Stimulated activated CD4-positive, alpha-beta T cell treated with anti-CD3 and anti-CD28 coated beads, Interleukin-12 subunit alpha, Interleukin-12 subunit beta, amount 100 ng/mL, for 24 hours (primary cell): ENCODE measurements around the gene CAPS.

Experiments
- DNase-seq, 2 experiments: peaks; one replicate each; pipeline ENCODE4 v3.0.0-alpha.2; 2020; ENCODE audit warnings: low read depth in 2 of 2

CAPS gene

DNA sequence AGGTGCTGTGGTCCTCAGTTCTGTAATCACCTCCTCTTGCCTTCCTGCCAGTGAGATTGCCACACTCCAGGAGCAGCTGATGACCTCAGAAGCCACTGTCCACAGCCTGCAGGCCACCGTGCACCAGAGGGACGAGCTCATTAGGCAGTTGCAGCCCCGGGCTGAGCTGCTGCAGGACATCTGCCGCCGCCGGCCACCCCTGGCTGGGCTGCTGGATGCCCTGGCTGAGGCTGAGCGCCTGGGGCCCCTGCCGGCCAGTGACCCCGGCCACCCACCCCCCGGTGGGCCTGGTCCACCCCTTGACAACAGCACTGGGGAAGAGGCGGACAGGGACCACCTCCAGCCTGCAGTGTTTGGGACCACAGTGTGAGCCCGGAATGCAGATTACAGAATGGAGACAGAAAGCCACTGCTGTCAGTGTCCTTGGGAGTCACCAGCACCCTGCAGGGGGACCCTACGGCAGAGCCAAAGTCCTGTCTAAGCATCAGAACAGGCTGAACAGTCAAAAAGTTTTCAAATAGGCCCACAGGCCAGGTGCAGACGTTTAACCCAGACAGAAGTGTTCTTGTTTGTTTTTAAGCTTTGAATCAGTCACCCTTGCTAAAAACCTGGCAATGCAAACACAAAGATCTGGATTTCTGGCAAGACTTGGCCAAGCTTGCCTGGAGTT is 5.1 kb upstream of the CAPS start:
- DNase-seq: no peak

DNA sequence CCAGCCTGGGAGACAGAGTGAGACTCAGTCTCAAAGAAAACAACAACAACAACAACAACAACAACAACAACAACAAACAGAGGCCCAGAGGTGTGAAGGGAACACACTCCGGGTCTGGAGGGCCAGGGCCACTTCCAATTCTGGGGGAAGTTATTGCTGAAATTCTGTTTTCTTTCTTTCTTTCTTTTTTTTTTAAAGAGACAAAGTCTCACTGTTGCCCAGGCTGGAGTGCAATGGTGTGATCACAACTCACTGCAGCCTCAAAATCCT is 3.5 kb upstream of the CAPS start:
- no peak for DNase-seq

DNA sequence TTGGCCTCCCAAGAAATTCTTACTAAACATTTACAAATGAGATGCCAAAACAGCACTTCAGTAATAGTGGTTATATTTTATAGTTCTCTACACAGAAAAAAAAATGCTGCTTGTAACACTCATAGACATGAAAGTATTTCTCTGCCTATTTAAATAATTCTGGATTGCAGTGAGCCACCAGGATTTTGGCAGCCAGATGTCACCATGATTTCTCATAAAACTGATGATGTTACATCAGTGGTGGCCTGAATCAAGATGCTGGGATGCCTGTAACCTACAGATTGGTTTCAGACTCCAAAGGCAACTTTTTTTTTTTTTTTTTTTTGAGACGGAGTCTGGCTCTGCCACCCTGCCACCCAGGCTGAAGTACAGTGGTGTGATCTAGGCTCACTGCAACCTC is 2.7 kb upstream of the CAPS start:
- no peak for DNase-seq

DNA sequence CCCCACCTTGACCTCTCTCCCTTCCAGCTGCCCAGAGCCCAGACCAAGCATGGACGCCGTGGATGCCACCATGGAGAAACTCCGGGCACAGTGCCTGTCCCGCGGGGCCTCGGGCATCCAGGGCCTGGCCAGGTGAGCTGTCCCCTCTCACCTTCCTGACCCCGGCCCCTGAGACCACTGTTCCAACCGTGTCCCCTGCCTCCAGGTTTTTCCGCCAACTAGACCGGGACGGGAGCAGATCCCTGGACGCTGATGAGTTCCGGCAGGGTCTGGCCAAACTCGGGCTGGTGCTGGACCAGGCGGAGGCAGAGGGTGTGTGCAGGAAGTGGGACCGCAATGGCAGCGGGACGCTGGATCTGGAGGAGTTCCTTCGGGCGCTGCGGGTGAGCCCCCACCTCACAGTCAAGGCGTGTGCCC is 312 bp downstream of the CAPS start:
- no peak for DNase-seq

DNA sequence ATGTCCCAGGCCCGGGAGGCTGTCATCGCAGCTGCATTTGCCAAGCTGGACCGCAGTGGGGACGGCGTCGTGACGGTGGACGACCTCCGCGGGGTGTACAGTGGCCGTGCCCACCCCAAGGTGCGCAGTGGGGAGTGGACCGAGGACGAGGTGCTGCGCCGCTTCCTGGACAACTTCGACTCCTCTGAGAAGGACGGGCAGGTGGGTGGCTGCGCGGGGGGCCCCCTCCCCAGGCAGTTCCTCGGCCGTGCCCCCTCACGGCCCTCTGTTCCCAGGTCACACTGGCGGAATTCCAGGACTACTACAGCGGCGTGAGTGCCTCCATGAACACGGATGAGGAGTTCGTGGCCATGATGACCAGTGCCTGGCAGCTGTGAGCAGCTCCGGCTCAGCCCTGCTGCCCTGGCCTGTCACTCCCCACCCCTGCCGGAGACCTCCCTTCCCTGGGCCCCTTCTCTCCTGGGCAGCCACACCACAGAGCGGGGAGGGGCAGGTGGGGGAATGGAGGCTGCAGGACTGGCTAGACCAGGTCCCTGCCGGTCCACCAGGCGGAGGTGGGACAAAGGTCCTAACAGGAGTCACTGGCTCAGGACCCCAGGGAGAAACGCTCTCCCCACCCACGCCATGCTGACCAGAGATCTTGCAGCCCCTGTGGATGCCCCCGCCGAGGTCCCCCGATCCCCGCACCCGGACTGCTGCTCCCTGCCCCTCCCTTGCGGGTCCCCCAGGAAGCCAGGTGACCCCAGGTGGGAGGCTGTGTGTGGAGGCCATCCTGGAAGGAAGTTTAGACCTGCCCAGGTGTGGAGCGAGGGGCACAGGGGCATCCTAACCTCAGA is 1.1 kb downstream of the CAPS start:
- DNase-seq: no peak

DNA sequence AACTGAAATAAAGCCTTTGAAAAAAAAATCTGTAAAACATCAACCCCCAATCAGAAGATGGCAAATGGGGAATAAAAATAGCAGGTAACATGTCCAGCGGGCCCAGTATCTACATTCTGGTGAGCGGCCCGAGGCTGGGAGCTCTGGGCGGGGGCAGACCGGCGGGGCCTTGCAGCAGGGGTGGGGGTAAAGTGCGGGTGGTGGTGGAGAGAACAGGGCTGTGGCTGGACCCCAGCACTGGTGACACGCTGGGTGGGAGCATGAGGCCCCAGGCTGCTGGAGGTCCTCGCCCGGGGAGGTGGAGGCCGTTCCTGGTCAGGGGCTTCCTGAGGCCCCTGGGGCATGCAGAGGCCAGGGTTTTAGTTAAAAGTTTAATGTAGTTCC is 1.7 kb downstream of the CAPS start:
- no peak for DNase-seq

DNA sequence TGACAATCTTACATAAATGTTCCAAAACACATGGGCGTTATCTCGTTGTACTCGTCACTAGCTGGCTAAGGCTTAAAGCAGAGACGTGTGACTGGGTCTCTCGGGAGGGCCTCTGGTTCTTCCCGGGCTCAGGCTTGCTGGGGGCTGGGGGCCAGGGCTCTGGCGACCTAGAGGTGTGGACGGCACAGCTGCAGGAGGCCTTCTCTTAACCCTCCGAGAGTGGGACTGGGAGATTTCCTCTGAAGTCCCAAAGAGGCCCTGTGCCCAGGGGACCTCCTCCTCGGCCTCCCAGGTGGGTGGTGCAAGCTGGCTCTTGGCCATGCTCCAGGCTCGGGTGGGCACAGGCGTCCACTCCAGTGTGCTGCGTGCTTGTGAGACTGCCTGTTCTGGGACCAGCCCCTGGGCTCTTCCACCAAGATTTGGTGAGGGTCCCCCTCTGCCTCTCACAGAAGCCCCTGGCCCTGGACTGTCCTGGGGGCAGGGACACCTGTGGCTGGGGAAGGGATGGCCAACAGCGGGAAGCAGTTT is 2.2 kb downstream of the CAPS start:
- no peak for DNase-seq

DNA sequence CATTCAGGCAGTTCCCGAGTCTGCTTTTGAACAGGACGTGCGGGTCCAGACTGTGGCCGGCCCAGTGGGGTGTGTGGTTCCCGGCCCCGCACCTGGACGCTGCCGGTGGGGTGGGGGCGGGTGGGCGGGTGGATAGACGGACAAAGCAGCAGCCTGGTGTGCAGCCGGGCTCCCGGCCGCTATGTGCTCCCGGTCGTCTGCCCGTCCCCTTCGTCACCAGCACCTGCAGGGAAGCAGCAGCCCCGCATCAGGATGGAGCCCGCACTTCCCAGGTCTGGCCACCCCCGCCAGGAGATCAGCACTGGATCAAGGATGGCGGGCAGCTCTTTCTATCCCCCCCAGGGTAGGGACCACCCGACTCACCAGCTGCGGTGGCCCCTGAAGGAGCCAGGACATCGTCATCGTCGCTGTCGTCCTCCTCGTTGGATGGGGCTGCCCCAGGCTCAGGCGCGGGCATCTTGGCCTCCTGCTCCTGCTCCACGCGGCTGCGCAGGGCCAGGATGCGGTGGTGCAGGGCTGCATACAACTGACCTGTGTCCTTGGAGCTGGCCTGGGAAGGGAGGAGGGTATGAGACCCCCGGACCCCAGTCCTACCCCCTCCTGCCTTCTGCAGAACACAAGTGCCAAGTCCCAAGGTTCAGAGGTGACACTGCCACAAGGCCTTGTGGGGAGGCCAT is 3.5 kb downstream of the CAPS start:
- no peak for DNase-seq

DNA sequence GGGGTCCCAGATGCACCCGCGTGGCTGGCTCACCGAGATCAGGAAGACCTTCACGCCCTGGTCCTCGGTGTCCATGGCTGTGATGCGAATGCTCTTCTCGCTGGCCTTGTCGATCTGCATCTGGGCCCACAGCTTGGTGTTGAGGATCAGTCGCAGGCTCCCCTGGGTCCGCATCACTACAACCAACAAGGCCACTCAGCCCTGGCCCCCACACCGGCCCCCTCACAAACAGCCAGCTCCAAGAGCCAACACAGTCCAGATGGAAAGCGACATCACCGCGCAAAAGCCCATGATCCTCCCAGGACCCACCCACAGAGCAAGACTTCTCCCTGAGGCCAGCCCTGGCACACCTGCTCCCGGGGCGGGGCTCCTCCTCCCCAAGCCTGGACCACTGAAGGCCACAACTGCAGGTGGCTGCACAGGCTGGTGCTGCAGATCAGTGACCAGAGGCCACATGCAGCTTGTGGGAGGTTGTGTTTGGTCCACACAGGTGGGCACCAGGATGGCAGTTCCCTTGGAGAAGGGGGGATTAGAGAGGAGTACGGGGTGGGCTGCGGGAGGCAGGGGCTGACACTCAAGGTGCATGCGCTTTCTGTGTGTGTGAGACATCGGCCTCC is 4.5 kb downstream of the CAPS start:
- no peak for DNase-seq

DNA sequence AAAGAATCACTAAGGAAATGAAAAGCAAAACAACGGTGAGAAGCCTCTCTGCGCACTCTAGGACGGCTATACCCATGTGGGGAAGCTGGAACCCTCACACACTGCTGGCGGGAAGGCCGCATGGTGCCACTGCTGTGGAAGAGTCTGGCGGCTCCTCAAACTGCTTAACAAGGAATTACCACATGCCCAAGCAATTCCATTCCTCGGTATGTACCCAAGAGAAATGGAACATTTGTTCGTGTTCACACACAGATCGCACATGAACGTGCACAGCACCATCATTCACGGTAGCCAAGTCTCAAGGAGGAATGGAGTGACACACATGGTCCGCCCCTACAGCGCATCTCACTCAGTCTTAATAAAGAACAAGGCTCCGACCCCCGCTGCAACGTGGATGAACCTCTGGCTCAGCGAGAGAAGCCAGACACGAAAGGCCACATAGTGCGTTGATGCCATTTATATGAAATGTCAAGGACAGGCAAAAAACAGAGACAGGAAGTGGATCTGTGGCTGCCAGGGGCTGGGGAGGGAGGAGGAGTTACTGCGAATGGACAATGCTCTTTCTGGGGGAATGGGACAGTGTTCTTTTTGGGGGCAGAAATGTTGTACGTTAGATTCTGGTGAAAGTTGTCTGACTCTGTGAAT is 7.6 kb downstream of the CAPS start:
- DNase-seq: no peak

DNA sequence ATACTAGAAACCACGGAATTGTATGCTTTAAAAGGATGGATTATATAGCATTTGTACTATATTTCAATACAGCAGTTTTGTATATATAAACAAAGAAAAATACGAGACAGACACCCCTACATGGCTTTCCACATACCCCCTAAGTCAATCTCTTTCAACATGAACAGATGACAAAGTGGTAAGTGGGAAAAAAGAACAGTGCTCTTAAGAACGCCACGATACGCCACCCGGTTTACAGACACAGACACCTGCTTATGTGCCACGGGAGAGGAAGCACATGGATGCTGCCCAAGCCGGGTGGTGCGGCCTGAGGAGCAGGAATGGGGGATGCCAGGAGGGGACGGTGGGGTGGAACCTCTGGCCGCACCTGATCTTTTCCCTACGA is 8.1 kb downstream of the CAPS start:
- no peak for DNase-seq

DNA sequence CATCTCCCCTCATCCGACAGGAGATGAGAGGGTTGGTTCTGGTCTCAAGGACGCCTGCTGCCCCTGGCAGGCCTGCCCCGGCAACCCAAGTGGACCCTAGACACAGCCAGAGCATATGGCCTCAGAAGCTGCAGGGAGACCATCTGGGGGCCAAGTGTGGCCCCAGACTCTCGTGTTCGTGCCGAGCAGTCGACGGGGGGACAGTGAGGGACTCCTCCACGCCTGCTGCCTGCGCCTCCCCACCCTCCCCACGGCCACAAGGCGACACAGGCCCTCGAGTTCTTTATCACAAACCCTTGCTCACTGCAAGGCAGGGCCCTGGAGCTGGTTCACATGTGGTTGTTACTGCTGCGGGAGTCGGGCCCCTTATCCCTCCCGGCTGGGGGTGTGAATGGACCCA is 9.3 kb downstream of the CAPS start:
- no peak for DNase-seq

DNA sequence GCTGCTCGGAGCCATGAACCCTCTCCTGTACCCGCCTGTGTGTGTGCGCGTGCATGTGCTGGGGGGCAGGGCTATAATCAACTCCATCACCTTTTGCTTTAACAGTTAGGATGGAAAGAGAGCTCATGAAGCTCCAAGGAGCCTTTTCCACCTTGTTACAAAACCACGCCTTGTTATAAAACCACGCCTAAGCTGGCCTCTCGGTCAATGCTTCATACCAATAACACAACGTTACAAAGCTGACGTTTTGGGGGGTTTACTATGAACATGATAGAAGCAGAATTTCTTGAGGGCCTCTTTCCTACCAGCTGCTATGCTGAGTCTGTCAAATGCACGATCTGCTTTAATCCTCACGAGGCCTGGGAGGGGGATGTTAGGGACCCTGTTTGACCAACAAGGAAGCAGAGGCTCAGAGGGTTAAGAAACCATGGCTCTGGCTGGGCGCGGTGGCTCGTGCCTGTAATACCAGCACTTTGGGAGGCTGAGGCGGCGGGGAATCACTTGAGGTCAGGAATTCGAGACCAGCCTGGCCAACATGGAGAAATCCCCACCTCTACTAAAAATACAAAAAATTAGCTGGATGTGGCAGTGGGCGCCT is 11.9 kb downstream of the CAPS start:
- DNase-seq: no peak

DNA sequence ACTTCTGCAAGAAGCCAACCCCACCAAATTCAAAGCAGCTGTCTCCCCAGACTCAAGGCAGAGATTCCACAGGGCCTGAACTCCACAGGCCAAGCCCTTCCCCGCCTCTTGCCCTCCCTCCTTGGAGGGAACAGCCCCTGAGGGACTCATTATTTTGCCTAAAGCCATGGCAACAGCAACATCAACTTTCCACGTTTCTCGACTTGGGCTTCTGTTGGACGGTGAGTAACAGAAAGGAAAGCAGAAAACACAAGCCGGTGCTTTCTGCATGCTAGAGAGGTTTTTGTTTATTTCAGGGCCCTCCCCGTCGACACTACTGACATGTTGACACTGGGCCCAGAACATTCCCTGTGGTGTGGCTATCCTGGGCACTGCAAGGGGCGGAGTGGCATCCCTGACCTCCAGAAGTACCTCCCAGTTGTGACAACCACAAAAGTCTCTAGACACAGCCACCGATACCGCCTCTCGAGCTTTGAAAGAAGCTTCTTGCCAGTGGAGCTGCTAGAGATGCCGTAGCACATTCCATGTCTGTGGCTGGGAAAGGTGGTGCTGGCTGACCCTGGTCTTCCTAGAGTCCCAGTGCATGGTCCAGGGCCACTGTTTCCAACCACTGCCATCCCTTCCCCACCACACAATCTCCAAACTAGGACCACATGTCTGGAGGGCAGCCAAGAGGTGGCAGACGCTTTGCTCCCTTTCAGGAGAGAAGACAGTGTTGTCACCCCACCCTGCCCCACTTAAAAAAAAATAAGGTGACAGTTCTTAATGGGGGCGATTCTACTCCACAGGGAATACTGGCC is 12.8 kb downstream of the CAPS start:
- no peak for DNase-seq

DNA sequence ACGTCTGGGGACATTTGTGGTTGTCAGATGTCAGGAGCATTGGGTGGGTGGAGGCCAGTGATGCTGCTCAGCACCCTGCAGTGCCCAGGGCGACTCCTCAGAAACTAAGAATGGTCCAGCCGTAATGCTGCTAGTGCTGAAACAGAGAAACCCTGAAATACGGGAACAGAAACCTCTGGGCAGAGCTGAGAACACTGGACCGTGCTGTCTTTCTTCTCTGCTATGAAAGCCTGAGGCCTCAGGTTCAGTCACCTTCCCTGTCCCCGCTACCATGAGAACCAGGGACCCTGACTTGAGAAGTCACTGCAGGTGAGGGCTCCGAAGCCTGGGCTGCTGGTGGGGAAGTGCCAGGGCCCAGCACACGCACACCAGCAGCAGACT is 13.4 kb downstream of the CAPS start:
- DNase-seq: no peak

DNA sequence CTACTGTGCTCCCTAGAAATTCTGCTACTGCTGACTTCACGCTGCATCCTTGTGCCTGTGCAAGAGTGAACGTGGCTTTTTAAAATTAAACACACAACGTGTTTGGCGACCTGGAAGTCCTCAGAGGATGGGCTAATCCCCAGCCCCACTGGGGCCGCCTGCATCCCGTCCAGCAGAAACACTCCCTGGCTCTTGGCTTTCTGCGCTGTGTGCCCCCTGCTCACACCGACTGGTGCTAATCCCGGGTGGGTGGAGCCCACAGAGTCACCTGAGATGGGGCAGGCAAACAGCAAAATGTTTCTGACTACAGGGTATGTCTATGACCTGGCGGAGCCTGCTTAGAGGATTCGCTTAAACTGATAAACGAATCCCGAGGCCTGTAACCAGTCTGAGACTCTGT is 15.1 kb downstream of the CAPS start:
- DNase-seq: no peak

DNA sequence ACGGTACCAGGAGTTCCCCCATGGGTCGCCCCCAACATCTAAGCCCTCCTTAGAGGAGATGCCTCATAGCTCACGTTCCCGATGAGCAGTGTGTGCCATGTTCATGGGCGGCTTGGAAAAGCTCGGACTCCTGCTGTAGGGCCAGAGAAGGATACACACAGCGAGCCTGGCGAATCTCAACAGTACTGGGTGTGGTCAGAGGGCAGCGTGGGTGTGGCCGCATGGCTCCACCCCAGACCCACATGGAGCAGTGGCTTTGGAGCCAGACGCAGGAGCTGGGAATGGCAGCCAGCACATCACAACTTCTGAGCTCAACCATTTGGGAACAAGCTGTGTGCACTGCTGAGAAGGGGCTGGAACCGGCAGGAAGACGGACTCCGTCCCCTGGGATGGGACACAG is 15.6 kb downstream of the CAPS start:
- no peak for DNase-seq

DNA sequence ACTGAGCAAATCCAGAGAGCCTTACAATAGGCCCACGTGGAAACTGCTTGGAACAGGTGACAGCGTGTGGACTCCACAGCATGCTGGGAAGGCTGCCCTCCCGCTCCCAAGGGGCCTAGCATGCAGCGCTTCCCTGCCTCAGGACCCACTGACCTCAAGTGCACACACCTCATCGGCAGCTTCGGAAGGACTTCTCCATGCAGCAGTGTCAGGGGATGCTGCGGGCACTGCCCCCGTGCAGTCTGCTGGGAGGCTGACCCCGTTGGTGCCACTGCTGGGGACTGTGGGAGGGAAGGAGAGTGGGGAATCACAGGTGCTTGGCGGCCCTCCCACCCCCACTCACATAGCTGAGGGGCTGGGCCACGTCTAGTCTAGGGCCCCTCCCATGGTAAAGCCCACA is 17.2 kb downstream of the CAPS start:
- DNase-seq: no peak

DNA sequence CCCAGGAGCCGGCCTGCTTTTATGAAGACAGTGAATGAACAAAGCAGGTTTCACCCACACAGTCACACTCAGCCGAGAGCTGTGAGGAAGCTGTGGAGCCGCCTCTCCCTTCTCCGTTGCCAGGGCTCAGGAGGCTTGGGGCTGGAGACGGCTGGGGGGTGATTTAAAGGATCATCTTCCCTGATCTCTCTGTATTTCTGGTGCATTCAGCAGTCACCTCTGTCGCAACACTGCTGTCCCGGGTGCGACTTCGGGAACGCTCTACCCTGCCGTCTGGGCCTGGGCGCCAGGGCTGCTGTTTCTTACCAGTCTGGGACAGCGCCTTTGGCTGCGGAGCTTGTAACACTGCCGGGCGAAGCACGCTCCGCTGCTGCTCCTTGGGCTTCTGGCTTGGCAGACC is 18.1 kb downstream of the CAPS start:
- DNase-seq: no peak

DNA sequence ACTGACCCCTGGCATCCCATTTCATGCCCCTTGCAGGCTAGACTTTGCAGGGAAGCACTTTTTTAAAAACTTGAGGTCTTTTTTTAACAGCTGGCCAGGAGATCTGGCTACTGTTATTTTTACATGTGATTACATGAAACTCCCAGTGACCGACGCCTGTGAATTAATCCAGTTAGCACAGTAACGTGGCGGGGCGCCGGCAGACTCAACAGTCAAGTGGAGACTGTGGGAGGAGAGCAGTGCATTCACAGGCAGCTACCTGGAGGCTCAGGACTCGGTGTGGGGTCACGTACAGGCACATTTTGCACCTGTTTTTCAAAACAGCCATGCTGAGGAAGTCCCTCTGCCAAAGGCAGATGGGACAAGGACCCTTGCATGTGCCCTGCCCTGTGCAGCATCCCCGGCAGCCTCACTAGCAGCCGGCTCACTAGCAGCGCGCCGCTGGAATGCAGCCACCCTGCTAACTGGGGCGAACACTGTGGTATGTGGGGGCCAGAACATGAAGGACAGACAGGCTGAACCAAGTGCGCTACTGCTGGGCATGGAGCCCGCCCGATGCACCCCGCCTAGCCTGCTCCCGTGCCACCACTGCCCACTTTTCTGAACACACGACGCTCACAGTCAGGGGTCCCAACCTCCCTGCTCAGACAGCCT is 18.7 kb downstream of the CAPS start:
- no peak for DNase-seq
